ENCODE results near the gene DEPDC5. TPM values are rescaled to one million over a fixed set of nuclear protein-coding genes. Genes with fewer than 3 reads are reported as not detected.

The DEPDC5 gene
- total RNA-seq, 1 experiment from 2014 or later, result 13.3 TPM

DNA sequence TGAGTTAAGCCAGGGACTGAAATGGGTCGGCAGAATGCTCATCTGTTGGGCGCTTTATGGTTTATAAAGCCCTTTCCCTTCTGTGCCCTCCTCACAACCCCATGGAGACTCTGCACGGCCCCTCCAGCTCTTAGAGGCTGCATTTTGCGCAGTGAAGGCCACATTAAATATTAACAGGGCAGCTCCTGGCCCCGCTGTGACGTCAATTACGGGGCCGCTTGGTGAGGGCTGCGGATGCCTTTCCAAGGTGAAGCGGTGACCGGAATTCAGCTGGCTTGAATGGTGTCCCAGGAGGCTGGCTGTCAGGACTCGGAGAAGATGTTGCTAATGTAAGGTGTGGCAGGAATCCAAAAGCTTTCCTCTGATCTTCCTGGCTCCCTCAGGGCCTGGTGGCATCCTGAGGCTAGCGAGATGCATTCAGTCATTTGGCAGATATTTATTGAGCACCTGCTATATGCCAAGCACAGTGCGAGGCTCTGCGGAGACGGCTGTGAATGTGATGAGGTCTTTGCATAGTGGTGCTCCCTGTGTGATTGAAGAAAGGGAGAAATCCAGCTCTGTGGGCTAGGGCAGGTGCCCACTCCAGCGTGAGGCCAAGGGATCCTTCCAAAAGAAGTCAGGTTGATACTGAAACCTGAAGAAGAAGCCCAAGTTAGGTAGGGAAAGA is 180.1 kb downstream of the DEPDC5 start:
- intact Hi-C loops (cut with micrococcal nuclease), result no loop called here
- Mint-ChIP-seq H3K36me3 (ENCODE audit: insufficient read depth, unreplicated experiment) (no peaks in the 10 kb centered on the region), H3K4me3 (ENCODE audit: unreplicated experiment) (no peak overlapping the region), H3K9me3 (ENCODE audit: unreplicated experiment) (no peaks in the 10 kb centered on the region), H3K4me1 (ENCODE audit: insufficient read depth, unreplicated experiment) (no peaks in the 10 kb centered on the region), H3K27me3 (ENCODE audit: insufficient read depth, unreplicated experiment) (peaks cover 18% of the 10 kb centered on the region), H3K27ac (ENCODE audit: low read depth, unreplicated experiment) (no peak overlapping the region)
- BruUV-seq (replicated peaks), result no TSS peak
- DNase-seq (ENCODE audit: unreplicated experiment), result no peak
- TF ChIP-seq, protein P1, sequence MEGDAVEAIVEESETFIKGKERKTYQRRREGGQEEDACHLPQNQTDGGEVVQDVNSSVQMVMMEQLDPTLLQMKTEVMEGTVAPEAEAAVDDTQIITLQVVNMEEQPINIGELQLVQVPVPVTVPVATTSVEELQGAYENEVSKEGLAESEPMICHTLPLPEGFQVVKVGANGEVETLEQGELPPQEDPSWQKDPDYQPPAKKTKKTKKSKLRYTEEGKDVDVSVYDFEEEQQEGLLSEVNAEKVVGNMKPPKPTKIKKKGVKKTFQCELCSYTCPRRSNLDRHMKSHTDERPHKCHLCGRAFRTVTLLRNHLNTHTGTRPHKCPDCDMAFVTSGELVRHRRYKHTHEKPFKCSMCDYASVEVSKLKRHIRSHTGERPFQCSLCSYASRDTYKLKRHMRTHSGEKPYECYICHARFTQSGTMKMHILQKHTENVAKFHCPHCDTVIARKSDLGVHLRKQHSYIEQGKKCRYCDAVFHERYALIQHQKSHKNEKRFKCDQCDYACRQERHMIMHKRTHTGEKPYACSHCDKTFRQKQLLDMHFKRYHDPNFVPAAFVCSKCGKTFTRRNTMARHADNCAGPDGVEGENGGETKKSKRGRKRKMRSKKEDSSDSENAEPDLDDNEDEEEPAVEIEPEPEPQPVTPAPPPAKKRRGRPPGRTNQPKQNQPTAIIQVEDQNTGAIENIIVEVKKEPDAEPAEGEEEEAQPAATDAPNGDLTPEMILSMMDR (IDR thresholded peaks at IDR 0.05; ENCODE audit: unreplicated experiment), result no peak
- POLR2A ChIA-PET, result no interaction called here
- CTCF ChIA-PET, result interaction anchor here (0.7 kb wide), 1 partner anchor 978 kb away, joined by 4 read pairs; no protein-coding TSS in a partner anchor

DNA sequence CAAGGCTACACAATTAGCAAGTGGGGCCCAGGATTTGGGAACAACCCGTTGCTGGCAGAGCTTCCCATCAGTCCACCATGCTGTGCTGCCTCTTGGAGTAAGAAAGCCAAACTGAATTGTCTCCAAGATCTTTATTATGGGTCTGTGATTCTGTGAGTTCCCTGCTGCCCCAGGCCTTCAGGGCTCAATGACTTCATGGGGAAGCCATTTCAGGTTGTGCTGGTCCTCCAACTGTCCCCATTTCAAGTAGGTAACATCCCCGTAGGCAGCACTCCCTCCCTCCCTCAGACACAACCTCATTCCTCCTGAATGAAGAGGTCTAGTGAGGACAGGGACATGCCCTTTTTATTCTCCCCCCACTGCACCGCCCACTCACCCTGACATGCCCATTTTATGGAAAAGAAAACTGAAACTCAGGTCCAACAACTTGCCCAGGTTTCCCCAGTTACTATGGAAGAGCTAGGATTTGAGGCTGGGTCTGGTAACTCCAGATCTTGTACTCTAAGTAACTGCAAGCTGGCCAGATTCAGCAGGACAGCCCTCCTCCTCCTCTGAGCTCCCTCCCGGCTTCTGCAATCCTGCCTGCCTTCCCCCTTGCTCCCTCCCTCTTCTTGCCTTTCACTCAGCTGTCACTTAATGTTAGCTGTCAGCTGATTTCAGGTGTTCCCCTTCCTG is 182.3 kb downstream of the DEPDC5 start:
- Mint-ChIP-seq H3K4me3 (ENCODE audit: unreplicated experiment) (no peak overlapping the region), H3K36me3 (ENCODE audit: insufficient read depth, unreplicated experiment) (no peaks in the 10 kb centered on the region), H3K4me1 (ENCODE audit: insufficient read depth, unreplicated experiment) (no peaks in the 10 kb centered on the region), H3K27me3 (ENCODE audit: insufficient read depth, unreplicated experiment) (peaks cover 13% of the 10 kb centered on the region), H3K9me3 (ENCODE audit: unreplicated experiment) (no peaks in the 10 kb centered on the region), H3K27ac (ENCODE audit: low read depth, unreplicated experiment) (no peak overlapping the region)
- ChIA-PET POLR2A (no interaction called here), CTCF (interaction anchor here (1.1 kb wide), 1 partner anchor 11 kb away, joined by 3 read pairs; no protein-coding TSS in a partner anchor)
- intact Hi-C loops (cut with micrococcal nuclease), result no loop called here
- no peak for DNase-seq (ENCODE audit: unreplicated experiment)
- TF ChIP-seq, protein P1 (IDR thresholded peaks at IDR 0.05; ENCODE audit: unreplicated experiment), result no peak
- no TSS peak for BruUV-seq (replicated peaks)

GRCh38 chr22:31937341-31937740 is 183.5 kb downstream of the DEPDC5 start:
- intact Hi-C loops (cut with micrococcal nuclease), result no loop called here
- Mint-ChIP-seq H3K4me3 (ENCODE audit: unreplicated experiment) (no peak overlapping the region), H3K36me3 (ENCODE audit: insufficient read depth, unreplicated experiment) (no peaks in the 10 kb centered on the region), H3K4me1 (ENCODE audit: insufficient read depth, unreplicated experiment) (no peaks in the 10 kb centered on the region), H3K9me3 (ENCODE audit: unreplicated experiment) (no peaks in the 10 kb centered on the region), H3K27ac (ENCODE audit: low read depth, unreplicated experiment) (no peak overlapping the region), H3K27me3 (ENCODE audit: insufficient read depth, unreplicated experiment) (peaks cover 13% of the 10 kb centered on the region)
- no TSS peak for BruUV-seq (replicated peaks)
- TF ChIP-seq, protein P1 (IDR thresholded peaks at IDR 0.05; ENCODE audit: unreplicated experiment), result no peak
- POLR2A ChIA-PET, result no interaction called here
- CTCF ChIA-PET, result interaction anchor here (1.1 kb wide), 1 partner anchor 10 kb away, joined by 3 read pairs; no protein-coding TSS in a partner anchor
- DNase-seq (ENCODE audit: unreplicated experiment), result no peak

- no peak overlapping the region for H3K27ac Mint-ChIP-seq (ENCODE audit: low read depth, unreplicated experiment)
- TF ChIP-seq, protein P1 (IDR thresholded peaks at IDR 0.05; ENCODE audit: unreplicated experiment), result no peak
- H3K9me3 Mint-ChIP-seq (ENCODE audit: unreplicated experiment), result no peaks in the 10 kb centered on the region
- H3K4me3 Mint-ChIP-seq (ENCODE audit: unreplicated experiment), result no peak overlapping the region
- no peak for DNase-seq (ENCODE audit: unreplicated experiment)
- ChIA-PET POLR2A (no interaction called here), CTCF (no interaction called here)
- no peaks in the 10 kb centered on the region for H3K36me3 Mint-ChIP-seq (ENCODE audit: insufficient read depth, unreplicated experiment)
- intact Hi-C loops (cut with micrococcal nuclease), result no loop called here
- H3K4me1 Mint-ChIP-seq (ENCODE audit: insufficient read depth, unreplicated experiment), result no peaks in the 10 kb centered on the region
- BruUV-seq (replicated peaks), result no TSS peak
- H3K27me3 Mint-ChIP-seq (ENCODE audit: insufficient read depth, unreplicated experiment), result peaks cover 11% of the 10 kb centered on the region
Observed at GRCh38 chr22:31938296-31938695, 184.5 kb downstream of the DEPDC5 start.

Measured in MCF 10A (cell line).